Fibroblast of lung (primary cell): ENCODE data around the gene CHGA. TPM values are rescaled to one million over a fixed set of nuclear protein-coding genes. Genes with fewer than 3 reads are reported as not detected.

Experiments
- DNase-seq, 2 donors: peaks; one replicate each; pipeline versions ENCODE4 v3.0.0 to v3.0.0-alpha.2; 2010; ENCODE audit warnings: low read depth in 2 of 2
- H2AFZ ChIP-seq: 2 replicates; pipeline ENCODE4 v1.5.1; 2012; ENCODE audit warnings: low read length, control low read depth, inconsistent platforms
- H3K27ac ChIP-seq: 2 replicates; pipeline ENCODE4 v1.5.1; 2011; ENCODE audit warnings: low read length, control low read depth; ENCODE audit not compliant: insufficient read depth
- H3K27me3 ChIP-seq: 2 replicates; pipeline ENCODE4 v1.5.1; 2011; ENCODE audit warnings: mild to moderate bottlenecking, low read length; ENCODE audit not compliant: control insufficient read depth, insufficient read depth
- H3K36me3 ChIP-seq: 2 replicates; pipeline ENCODE4 v1.5.1; 2011; ENCODE audit warnings: low read length; ENCODE audit not compliant: control insufficient read depth, insufficient read depth
- H3K4me1 ChIP-seq: 2 replicates; pipeline ENCODE4 v1.5.1; 2011; ENCODE audit warnings: low read length; ENCODE audit not compliant: control insufficient read depth, insufficient read depth; ENCODE audit errors: extremely low read depth
- H3K4me2 ChIP-seq: 2 replicates; pipeline ENCODE4 v1.5.1; 2011; ENCODE audit warnings: low read length, control low read depth; ENCODE audit not compliant: insufficient read depth; ENCODE audit errors: extremely low read depth
- H3K4me3 ChIP-seq, 4 experiments: fragments of 200-600 bp in 1 of 4; sonication (generic) in 1 of 4; replicated peaks in 1 of 4; 2 replicates each; pipeline ENCODE4 v1.5.1; 2011 to 2016; ENCODE audit warnings: low read length in 4 of 4, low read depth in 3 of 4, mild to moderate bottlenecking in 3 of 4, control low read depth in 2 of 4, inconsistent platforms in 1 of 4, mixed read lengths in 1 of 4; ENCODE audit not compliant: insufficient read depth in 1 of 4; ENCODE audit errors: control extremely low read depth in 1 of 4
- H3K79me2 ChIP-seq: 2 replicates; pipeline ENCODE4 v1.5.1; 2012; ENCODE audit warnings: mild to moderate bottlenecking, low read length, inconsistent platforms; ENCODE audit not compliant: control insufficient read depth, insufficient read depth
- H3K9ac ChIP-seq: 2 replicates; pipeline ENCODE4 v1.5.1; 2011; ENCODE audit warnings: mild to moderate bottlenecking, low read length, control low read depth; ENCODE audit not compliant: insufficient read depth
- H3K9me3 ChIP-seq: 2 replicates; pipeline ENCODE4 v1.5.1; 2012; ENCODE audit warnings: low read depth, low read length; ENCODE audit not compliant: control insufficient read depth, insufficient read depth
- H4K20me1 ChIP-seq: 2 replicates; pipeline ENCODE4 v1.5.1; 2011; ENCODE audit warnings: low read length; ENCODE audit not compliant: control insufficient read depth, insufficient read depth; ENCODE audit errors: extremely low read depth
- CTCF ChIP-seq, 2 donors: IDR thresholded peaks in 1 of 2; conservative IDR thresholded peaks in 1 of 2; 1 replicate in 1 of 2; 2 replicates in 1 of 2; pipeline ENCODE4 v1.5.1; 2011 to 2012; ENCODE audit warnings: low read length in 2 of 2, control low read depth in 1 of 2, inconsistent platforms in 1 of 2, low read depth in 1 of 2, mild to moderate bottlenecking in 1 of 2
- EZH2 ChIP-seq: IDR thresholded peaks from 2 replicates; pipeline ENCODE4 v1.5.1; 2012; ENCODE audit warnings: low read length, control low read depth, mild to moderate bottlenecking; ENCODE audit errors: missing control alignments
- polyA plus RNA-seq, 2 donors: library from polyadenylated mRNA; depleted of rRNA in 1 of 2; stranded (reverse) in 1 of 2; unstranded in 1 of 2; fragments of >200 nt; gene quantifications; 2 replicates each; pipeline ENCODE4 v1.2.1, GENCODE V29; 2011 to 2012; ENCODE audit warnings: missing spikeins in 1 of 2
- total RNA-seq: library from RNA; depleted of rRNA; stranded (reverse); fragments of >200 nt; gene quantifications from 2 replicates; pipeline ENCODE4 v1.2.1, GENCODE V29; 2014

Gene CHGA
- total and polyA plus RNA-seq, 2 donors (not counting 1 experiment from before 2014, with no cell fraction given): not detected

- DNase-seq: no peak
- H3K4me1 ChIP-seq: no peaks in the 10 kb centered on the region
These were observed 3.4 kb downstream of the CHGA start for GRCh38 chr14:92926180-92926845.

DNA sequence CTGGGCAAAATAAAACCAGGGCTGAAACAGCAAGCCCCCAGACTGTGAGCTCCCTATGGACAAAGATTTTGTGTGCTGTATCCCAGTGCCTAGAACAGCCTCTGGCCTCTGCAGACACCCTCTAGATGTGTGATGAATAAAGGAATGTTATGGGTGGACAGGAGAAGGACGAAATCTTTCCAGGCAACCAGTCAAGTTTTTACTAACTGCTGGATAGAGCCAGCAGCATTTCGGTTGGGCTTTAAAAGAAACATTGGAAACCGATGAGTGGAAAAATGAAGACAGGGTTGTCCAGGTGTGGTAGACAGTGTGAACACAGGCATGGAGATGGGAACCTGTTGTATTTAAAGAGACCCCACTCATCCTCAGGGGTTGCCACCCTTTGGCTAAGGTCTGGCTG lies 4.0 kb downstream of the CHGA start:
- Histone ChIP-seq H3K4me3 (no peak overlapping the region), H2AFZ (no peak overlapping the region), H3K4me1 (no peaks in the 10 kb centered on the region), H3K9ac (no peak overlapping the region), H3K79me2 (no peaks in the 10 kb centered on the region), H4K20me1 (no peaks in the 10 kb centered on the region), H3K36me3 (no peaks in the 10 kb centered on the region), H3K4me2 (no peak overlapping the region), H3K9me3 (no peaks in the 10 kb centered on the region), H3K27ac (no peak overlapping the region), H3K27me3 (peaks cover 6% of the 10 kb centered on the region)
- DNase-seq: no peak
- no peak for TF ChIP-seq CTCF (conservative IDR thresholded peaks at IDR 0.05 in 1 of 2, IDR thresholded peaks at IDR 0.05 in 1 of 2; ENCODE audit: low read depth in 1 of 2, low read length in 2 of 2)
- TF ChIP-seq EZH2: no peak

More at GRCh38 chr14:92926180-92926845, 3.4 kb downstream of the CHGA start:
- Histone ChIP-seq H3K9me3 (no peaks in the 10 kb centered on the region), H3K27ac (no peak overlapping the region), H2AFZ (no peak overlapping the region), H4K20me1 (no peaks in the 10 kb centered on the region), H3K36me3 (no peaks in the 10 kb centered on the region), H3K4me3 (no peak overlapping the region), H3K4me2 (no peak overlapping the region), H3K79me2 (no peaks in the 10 kb centered on the region), H3K27me3 (peaks cover 6% of the 10 kb centered on the region), H3K9ac (no peak overlapping the region)
- TF ChIP-seq EZH2 (no peak), CTCF (conservative IDR thresholded peaks at IDR 0.05 in 1 of 2, IDR thresholded peaks at IDR 0.05 in 1 of 2; ENCODE audit: low read depth in 1 of 2, low read length in 2 of 2) (no peak)

GRCh38 chr14:92927349-92928257 lies 4.7 kb downstream of the CHGA start:
- TF ChIP-seq CTCF (conservative IDR thresholded peaks at IDR 0.05 in 1 of 2, IDR thresholded peaks at IDR 0.05 in 1 of 2; ENCODE audit: low read depth in 1 of 2, low read length in 2 of 2) (no peak), EZH2 (no peak)

More at GRCh38 chr14:92927349-92928257, 4.7 kb downstream of the CHGA start:
- H2AFZ ChIP-seq: no peak overlapping the region
- no peak overlapping the region for H3K9ac ChIP-seq
- no peak for DNase-seq
- no peaks in the 10 kb centered on the region for H3K36me3 ChIP-seq
- no peaks in the 10 kb centered on the region for H4K20me1 ChIP-seq
- no peaks in the 10 kb centered on the region for H3K79me2 ChIP-seq
- no peak overlapping the region for H3K27ac ChIP-seq
- H3K4me1 ChIP-seq: no peaks in the 10 kb centered on the region
- peaks cover under 1% of the 10 kb centered on the region for H3K27me3 ChIP-seq
- no peaks in the 10 kb centered on the region for H3K9me3 ChIP-seq
- no peak overlapping the region for H3K4me2 ChIP-seq
- H3K4me3 ChIP-seq: no peak overlapping the region
